HCT116 (cell line): ENCODE results near the gene CCND1. TPM values are rescaled to one million over a fixed set of nuclear protein-coding genes. Genes with fewer than 3 reads are reported as not detected.

ENCODE experiments used
- ATAC-seq: fragments of 200-7000 bp; cut with Tn5 transposase; 2 replicates; pipeline ENCODE4 v1.9.1; 2020; ENCODE audit warnings: mild to moderate bottlenecking, moderate library complexity
- BruUV-seq: library from RNA; stranded (reverse); fragments of 400-500 nt; replicated peaks from 2 replicates; lab custom pipeline; 2021; lab: Mats Ljungman, UMichigan
- CTCF ChIA-PET: fragments of 300-600 bp; sonication (Branson Sonifier 250); formaldehyde crosslinking; loops from one replicate; lab custom pipeline; 2021; ENCODE audit warnings: antibody characterized with exemption; lab: Charles Lee
- POLR2A ChIA-PET: fragments of 300-600, 350-600 bp; sonication (Branson Sonifier 250); formaldehyde crosslinking; loops from one replicate; lab custom pipeline; 2021; ENCODE audit warnings: antibody characterized with exemption; lab: Charles Lee
- RAD21 ChIA-PET, 2 experiments: fragments of 300-600 bp; sonication (Branson Sonifier 250); formaldehyde crosslinking; loops; one replicate each; lab custom pipeline; 2023; ENCODE audit warnings: low total read pairs in 2 of 2; ENCODE audit not compliant: uncharacterized antibody in 2 of 2, unreplicated experiment in 2 of 2, low non-redundant PET in 1 of 2; lab: Charles Lee
- DNase-seq: peaks from one replicate; pipeline ENCODE4 v3.0.0-alpha.2; 2010; ENCODE audit warnings: low read depth, low spot score
- H2AFZ ChIP-seq: fragments of 200-600 bp; shearing (Covaris generic), sonication (generic); 2 replicates; pipeline ENCODE4 v1.6.1; 2017; ENCODE audit warnings: low read depth, mixed run types, mixed read lengths, antibody characterized with exemption, low read length; ENCODE audit not compliant: poor library complexity, severe bottlenecking
- H3K27ac ChIP-seq: 2 replicates; pipeline ENCODE4 v1.5.1; 2012; ENCODE audit warnings: low read depth, low read length
- H3K27me3 ChIP-seq: fragments of 200-600 bp; sonication (generic); 2 replicates; pipeline ENCODE4 v1.6.1; 2016; ENCODE audit warnings: mixed run types, low read length, mixed read lengths; ENCODE audit not compliant: insufficient read depth
- H3K36me3 ChIP-seq, 2 experiments: fragments of 200-500 bp in 1 of 2; fragments of 200-600 bp in 1 of 2; sonication (Bioruptor generic) in 1 of 2; sonication (generic) in 1 of 2; 2 replicates each; pipeline versions ENCODE4 v1.5.1 to v1.6.1; 2014 to 2016; ENCODE audit warnings: low read length in 2 of 2, inconsistent platforms in 1 of 2, mixed read lengths in 1 of 2, mixed run types in 1 of 2; ENCODE audit not compliant: insufficient read depth in 2 of 2, control insufficient read depth in 1 of 2
- H3K4me1 ChIP-seq, 2 experiments: fragments of 200-600 bp in 1 of 2; sonication (generic) in 1 of 2; 2 replicates each; pipeline versions ENCODE4 v1.5.1 to v1.6.1; 2012 to 2017; ENCODE audit warnings: low read length in 2 of 2, inconsistent platforms in 1 of 2, mild to moderate bottlenecking in 1 of 2, mixed read lengths in 1 of 2, mixed run types in 1 of 2, moderate library complexity in 1 of 2; ENCODE audit not compliant: insufficient read depth in 2 of 2, control insufficient read depth in 1 of 2
- H3K4me2 ChIP-seq: fragments of 200-600 bp; sonication (generic); 2 replicates; pipeline ENCODE4 v1.6.1; 2017; ENCODE audit warnings: mixed run types, low read length, mixed read lengths
- H3K4me3 ChIP-seq, 2 experiments: fragments of 200-600 bp in 1 of 2; sonication (generic) in 1 of 2; replicated peaks in 1 of 2; 2 replicates each; pipeline ENCODE4 v1.5.1; 2011 to 2016; ENCODE audit warnings: low read length in 2 of 2, control low read depth in 1 of 2, low read depth in 1 of 2, mild to moderate bottlenecking in 1 of 2, mixed read lengths in 1 of 2, mixed run types in 1 of 2
- H3K79me2 ChIP-seq: fragments of 200-600 bp; sonication (generic); 2 replicates; pipeline ENCODE4 v1.6.1; 2017; ENCODE audit warnings: mild to moderate bottlenecking, mixed run types, low read length, moderate library complexity, mixed read lengths; ENCODE audit not compliant: insufficient read depth
- H3K9ac ChIP-seq: fragments of 200-600 bp; sonication (generic); 2 replicates; pipeline ENCODE4 v1.6.1; 2016; ENCODE audit warnings: low read length, mixed read lengths
- H3K9me2 ChIP-seq: fragments of 200-600 bp; sonication (generic), shearing (Covaris generic); 2 replicates; pipeline ENCODE4 v1.6.1; 2017; ENCODE audit warnings: mixed run types, mild to moderate bottlenecking, moderate library complexity; ENCODE audit not compliant: insufficient read depth
- H3K9me3 ChIP-seq, 2 experiments: fragments of 200-500 bp in 1 of 2; fragments of 200-600 bp in 1 of 2; sonication (Bioruptor generic) in 1 of 2; sonication (generic) in 1 of 2; 2 replicates each; pipeline ENCODE4 v1.6.1; 2014 to 2017; ENCODE audit warnings: low read length in 2 of 2, mixed read lengths in 2 of 2, inconsistent platforms in 1 of 2, low read depth in 1 of 2, mild to moderate bottlenecking in 1 of 2, mixed run types in 1 of 2, moderate library complexity in 1 of 2; ENCODE audit not compliant: control insufficient read depth in 1 of 2, insufficient read depth in 1 of 2
- H4K20me1 ChIP-seq: fragments of 200-600 bp; sonication (generic), shearing (Covaris generic); 2 replicates; pipeline ENCODE4 v1.6.1; 2017; ENCODE audit warnings: mixed run types, mild to moderate bottlenecking, moderate library complexity; ENCODE audit not compliant: insufficient read depth
- ATF3 ChIP-seq: IDR thresholded peaks from 2 replicates; pipeline ENCODE4 v1.6.1; 2012
- CBX3 ChIP-seq: IDR thresholded peaks from 2 replicates; pipeline ENCODE4 v1.6.1; 2012; ENCODE audit warnings: low read depth
- CEBPB ChIP-seq: IDR thresholded peaks from 2 replicates; pipeline ENCODE4 v1.6.1; 2012; ENCODE audit warnings: low read depth
- EGR1 ChIP-seq: IDR thresholded peaks from 2 replicates; pipeline ENCODE4 v1.6.1; 2012; ENCODE audit warnings: low read depth
- ELF1 ChIP-seq: IDR thresholded peaks from 2 replicates; pipeline ENCODE4 v1.6.1; 2012; ENCODE audit warnings: low read depth, borderline replicate concordance
- EZH2 ChIP-seq: fragments of 200-600 bp; sonication (generic); IDR thresholded peaks from 2 replicates; pipeline ENCODE4 v1.6.1; 2017; ENCODE audit warnings: antibody characterized with exemption, mixed run types
- JUND ChIP-seq: IDR thresholded peaks from 2 replicates; pipeline ENCODE4 v1.6.1; 2012
- POLR2AphosphoS5 ChIP-seq: IDR thresholded peaks from 2 replicates; pipeline ENCODE4 v1.6.1; 2011; ENCODE audit warnings: mild to moderate bottlenecking, low read depth, low read length, moderate library complexity
- SIN3A ChIP-seq: IDR thresholded peaks from 2 replicates; pipeline ENCODE4 v1.6.1; 2012; ENCODE audit warnings: low read depth
- SP1 ChIP-seq: IDR thresholded peaks from 2 replicates; pipeline ENCODE4 v1.6.1; 2012; ENCODE audit warnings: low read depth
- TCF7L2 ChIP-seq: IDR thresholded peaks from 2 replicates; pipeline ENCODE4 v1.7.0; 2011; ENCODE audit warnings: borderline replicate concordance, inconsistent platforms; ENCODE audit not compliant: insufficient read depth, insufficient read length; ENCODE audit errors: extremely low read depth
- intact Hi-C: fragments of 100-400 bp; cut with micrococcal nuclease; formaldehyde crosslinking; loops from 2 replicates; pipeline ENCODE4 v1.10.0; 2022
- total RNA-seq: library from RNA; stranded (reverse); gene quantifications from one replicate; pipeline ENCODE4 v1.2.1, GENCODE V29; 2021; ENCODE audit not compliant: unreplicated experiment
- TF ChIP-seq, protein P1 (sequence below): IDR thresholded peaks from 2 replicates; pipeline ENCODE4 v1.6.1; 2011; ENCODE audit warnings: mild to moderate bottlenecking, low read length, moderate library complexity; ENCODE audit not compliant: insufficient replicate concordance; ENCODE audit errors: extremely low read depth
- TF ChIP-seq, protein P2 (sequence below): IDR thresholded peaks from 2 replicates; pipeline ENCODE4 v1.6.1; 2012

Gene CCND1
- total RNA-seq, 1 experiment from 2014 or later, result 601 TPM

- Histone ChIP-seq H3K36me3 (no peaks in the 10 kb centered on the region), H3K9me2 (no peaks in the 10 kb centered on the region), H3K27ac (no peak overlapping the region), H4K20me1 (no peaks in the 10 kb centered on the region), H3K79me2 (no peaks in the 10 kb centered on the region; the same call in 1 of the 2 replicates), H3K4me3 (no peak overlapping the region), H2AFZ (no peak overlapping the region), H3K9me3 (no peaks in the 10 kb centered on the region), H3K4me2 (no peak overlapping the region), H3K4me1 (peaks cover 54 to 70% of the 10 kb centered on the region in 2 experiments), H3K9ac (no peak overlapping the region), H3K27me3 (no peaks in the 10 kb centered on the region)
- no peak for TF ChIP-seq TCF7L2
- TF ChIP-seq, protein P1, sequence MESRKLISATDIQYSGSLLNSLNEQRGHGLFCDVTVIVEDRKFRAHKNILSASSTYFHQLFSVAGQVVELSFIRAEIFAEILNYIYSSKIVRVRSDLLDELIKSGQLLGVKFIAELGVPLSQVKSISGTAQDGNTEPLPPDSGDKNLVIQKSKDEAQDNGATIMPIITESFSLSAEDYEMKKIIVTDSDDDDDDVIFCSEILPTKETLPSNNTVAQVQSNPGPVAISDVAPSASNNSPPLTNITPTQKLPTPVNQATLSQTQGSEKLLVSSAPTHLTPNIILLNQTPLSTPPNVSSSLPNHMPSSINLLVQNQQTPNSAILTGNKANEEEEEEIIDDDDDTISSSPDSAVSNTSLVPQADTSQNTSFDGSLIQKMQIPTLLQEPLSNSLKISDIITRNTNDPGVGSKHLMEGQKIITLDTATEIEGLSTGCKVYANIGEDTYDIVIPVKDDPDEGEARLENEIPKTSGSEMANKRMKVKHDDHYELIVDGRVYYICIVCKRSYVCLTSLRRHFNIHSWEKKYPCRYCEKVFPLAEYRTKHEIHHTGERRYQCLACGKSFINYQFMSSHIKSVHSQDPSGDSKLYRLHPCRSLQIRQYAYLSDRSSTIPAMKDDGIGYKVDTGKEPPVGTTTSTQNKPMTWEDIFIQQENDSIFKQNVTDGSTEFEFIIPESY, result no peak
- no peak for TF ChIP-seq POLR2AphosphoS5
- TF ChIP-seq EZH2, result no peak
- no peak for TF ChIP-seq ATF3
- TF ChIP-seq EGR1, result no peak
- TF ChIP-seq, protein P2, sequence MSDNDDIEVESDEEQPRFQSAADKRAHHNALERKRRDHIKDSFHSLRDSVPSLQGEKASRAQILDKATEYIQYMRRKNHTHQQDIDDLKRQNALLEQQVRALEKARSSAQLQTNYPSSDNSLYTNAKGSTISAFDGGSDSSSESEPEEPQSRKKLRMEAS, result no peak
- no peak for TF ChIP-seq SIN3A
- no peak for TF ChIP-seq ELF1
- TF ChIP-seq CEBPB, result no peak
- no peak for TF ChIP-seq SP1
- no peak for TF ChIP-seq CBX3
- no peak for TF ChIP-seq JUND
- intact Hi-C loops, result no loop called here
- DNase-seq (no peak), ATAC-seq (no peak)
- RAD21 ChIA-PET, result no interaction called here
- BruUV-seq, result no TSS peak
- CTCF ChIA-PET, result no interaction called here
- POLR2A ChIA-PET, result interaction anchor here (0.8 kb wide), 1 partner anchor 13 kb away, joined by 3 read pairs; no protein-coding TSS in a partner anchor
Measured at GRCh38 chr11:69699213-69699612, 58.3 kb downstream of the CCND1 start.
